NCI-H2107 treated with DMSO at 0.1 percent for 48 hours (cell line): ENCODE measurements around the gene KLHDC8A.

Experiments
- DNase-seq: peaks from one replicate; lab custom pipeline; 2025; ENCODE audit not compliant: unreplicated experiment; lab: John Stamatoyannopoulos, UW

Gene KLHDC8A

GRCh38 chr1:205345761-205346160 lies 11.0 kb downstream of the KLHDC8A start:
- no peak for DNase-seq

DNA sequence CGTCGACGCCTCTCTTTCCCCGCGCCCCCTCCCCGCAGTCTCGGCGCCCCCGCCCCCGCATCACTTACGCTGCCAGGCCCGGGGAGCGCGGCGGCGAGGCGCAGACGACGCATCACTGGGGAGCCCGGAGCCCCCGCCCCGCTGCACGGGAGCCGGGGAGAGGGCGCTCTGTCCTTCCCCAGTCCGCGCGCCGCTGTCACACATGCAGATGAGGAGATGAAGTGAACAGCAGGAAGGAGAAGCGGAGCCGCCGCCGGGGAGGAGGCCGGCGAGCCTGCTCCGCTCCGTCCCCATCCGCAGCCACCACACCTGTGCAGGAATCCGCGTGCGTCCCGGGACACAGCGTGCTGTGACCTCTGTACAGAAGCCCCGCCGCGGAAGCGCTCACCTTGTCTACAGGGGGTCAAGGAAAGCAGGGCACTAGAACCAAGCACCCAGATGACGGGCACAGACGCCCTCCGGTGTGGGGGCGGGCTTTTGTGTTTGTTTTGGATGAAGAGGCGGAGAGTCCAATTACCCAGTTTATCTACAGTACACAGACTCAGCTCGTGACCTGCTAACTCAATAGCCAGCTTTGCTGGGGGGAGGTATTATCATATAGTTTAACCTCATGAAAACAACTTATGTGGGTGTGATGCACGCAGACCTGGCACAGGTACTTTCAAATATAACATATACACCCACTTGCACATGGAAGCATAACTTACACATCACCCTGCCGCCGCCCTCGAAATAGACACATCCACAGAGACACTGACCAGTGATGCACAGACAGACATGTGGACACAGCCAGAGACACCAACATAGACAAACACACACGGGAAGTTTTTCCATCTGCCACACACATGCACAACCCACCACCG lies 12.4 kb downstream of the KLHDC8A start:
- DNase-seq, result peak; percentile 54

DNA sequence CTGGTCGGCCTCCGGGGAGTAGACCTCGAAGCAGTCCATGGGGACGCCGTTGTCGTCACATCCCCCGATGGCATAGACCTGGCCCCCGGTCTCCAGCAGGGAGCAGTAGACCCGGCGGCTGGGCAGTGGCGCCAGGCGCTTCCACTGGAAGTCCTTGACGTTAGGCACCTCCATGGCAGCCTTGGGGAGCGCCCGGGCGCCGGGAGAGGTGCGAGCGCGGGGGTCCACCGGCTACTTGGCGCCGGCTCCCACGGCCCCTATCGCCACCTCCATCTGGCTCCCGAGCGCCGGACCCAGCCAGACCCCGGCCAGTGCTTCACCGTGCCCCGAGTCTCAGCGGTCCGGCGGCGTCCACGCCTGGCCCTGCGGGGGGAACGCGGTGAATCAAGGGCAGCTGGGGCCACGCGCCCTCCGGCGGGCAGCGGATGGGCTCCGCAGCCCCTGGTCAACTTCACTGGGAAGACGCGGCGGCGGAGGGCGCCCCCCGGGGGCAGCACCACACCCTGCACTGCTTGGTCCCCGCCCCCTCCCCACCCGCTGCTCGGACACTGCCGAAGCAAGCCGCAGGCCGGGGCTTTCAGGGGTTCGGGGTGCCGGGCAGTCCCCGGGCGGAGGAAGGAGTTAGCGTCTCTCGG lies 13.2 kb downstream of the KLHDC8A start:
- DNase-seq, result no peak

GRCh38 chr1:205342986-205343385 lies 13.7 kb downstream of the KLHDC8A start:
- no peak for DNase-seq

- no peak for DNase-seq
Measured at GRCh38 chr1:205340676-205341075, 16.0 kb downstream of the KLHDC8A start.

GRCh38 chr1:205339717-205340116 lies 17.0 kb downstream of the KLHDC8A start:
- no peak for DNase-seq

GRCh38 chr1:205339197-205339702 lies 17.5 kb downstream of the KLHDC8A start:
- no peak for DNase-seq

- DNase-seq, result no peak
Measured at GRCh38 chr1:205338011-205338410, 18.7 kb downstream of the KLHDC8A start.

DNA sequence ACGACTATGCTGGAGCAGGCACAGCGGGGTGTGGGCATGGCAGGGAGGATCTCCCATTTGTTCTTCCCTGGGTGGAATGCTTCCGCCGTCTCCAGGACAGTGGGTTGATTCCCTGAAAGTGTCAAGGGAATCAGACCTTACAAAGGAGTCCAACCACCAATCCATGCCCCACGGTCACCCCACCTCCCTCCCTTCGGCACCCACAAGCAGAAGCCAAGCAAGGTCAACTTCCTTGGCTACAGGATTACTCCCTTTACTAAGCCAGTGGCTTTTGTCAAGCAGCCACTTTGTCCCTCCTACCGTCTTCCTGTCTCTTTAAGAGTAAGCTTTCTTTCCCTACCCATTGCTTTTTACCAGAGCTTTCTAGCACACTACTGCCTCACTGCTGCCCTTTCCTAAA lies 19.2 kb downstream of the KLHDC8A start:
- no peak for DNase-seq

- peak; percentile 83 for DNase-seq
Measured at GRCh38 chr1:205335692-205336091, 21.0 kb downstream of the KLHDC8A start.

GRCh38 chr1:205332015-205332791 lies 24.5 kb downstream of the KLHDC8A start:
- no peak for DNase-seq

GRCh38 chr1:205330150-205330549 lies 26.6 kb downstream of the KLHDC8A start:
- DNase-seq, result no peak

- DNase-seq, result no peak
Measured at GRCh38 chr1:205329719-205330118, 27.0 kb downstream of the KLHDC8A start.

DNA sequence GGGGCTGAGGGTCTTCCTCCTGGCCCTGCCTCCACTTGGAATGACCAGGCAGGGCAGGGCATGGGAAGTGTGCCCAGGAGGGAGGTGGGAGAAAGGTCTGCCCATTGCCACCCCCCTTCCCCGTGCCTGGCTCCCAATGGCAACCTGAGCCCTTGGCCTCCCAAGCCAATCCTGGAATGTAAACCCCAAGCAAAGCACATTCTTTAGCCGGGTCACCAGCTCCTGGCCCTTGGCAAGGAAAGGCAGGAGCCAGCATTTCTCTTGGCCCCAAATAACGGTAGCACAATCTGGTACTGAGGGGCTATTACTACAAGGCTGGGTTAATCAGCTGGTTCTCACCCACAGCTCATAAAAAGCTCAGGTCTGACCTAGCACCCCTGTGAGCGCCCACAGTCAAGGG lies 28.2 kb downstream of the KLHDC8A start:
- DNase-seq, result no peak

- no peak for DNase-seq
Measured at GRCh38 chr1:205326812-205327466, 29.8 kb downstream of the KLHDC8A start.

- DNase-seq, result peak; percentile 91
Measured at GRCh38 chr1:205325334-205325884, 31.3 kb downstream of the KLHDC8A start.

DNA sequence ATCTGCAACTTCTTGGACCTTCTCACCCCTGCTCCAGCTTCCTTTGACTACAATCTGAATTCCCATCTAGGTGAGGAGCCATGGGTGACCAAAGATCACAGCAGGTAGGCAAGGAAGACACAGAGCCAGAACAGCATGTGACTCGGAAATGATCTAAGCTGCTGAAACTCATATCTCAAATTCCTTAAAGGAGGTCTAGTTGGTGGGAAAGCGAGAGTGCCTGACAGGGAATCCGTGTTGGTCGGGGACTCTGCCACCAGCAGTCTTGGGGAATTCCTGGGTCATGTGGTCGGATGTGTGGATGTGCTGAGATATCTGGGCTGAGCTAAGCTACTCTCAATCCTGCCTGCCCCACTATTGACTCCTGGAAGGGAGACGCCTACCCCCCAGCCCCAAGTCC lies 31.9 kb downstream of the KLHDC8A start:
- DNase-seq, result no peak

- no peak for DNase-seq
Measured at GRCh38 chr1:205323794-205324193, 32.9 kb downstream of the KLHDC8A start.

DNA sequence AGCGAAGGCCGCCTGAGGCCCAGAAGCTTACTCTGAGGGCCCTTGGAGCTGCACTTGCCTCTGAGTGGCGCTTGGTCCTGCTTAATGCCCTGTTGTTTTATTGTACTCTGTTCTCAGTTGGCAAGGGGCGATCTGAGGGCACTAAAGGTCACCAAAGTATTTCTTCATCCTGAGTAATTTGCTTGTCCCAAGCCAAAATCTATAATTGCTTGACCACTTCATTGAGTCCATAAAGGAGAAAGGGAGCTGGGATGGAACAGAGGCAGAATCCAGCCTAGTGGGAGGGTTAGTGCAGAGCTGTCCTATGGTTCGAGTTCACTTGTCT lies 34.8 kb downstream of the KLHDC8A start:
- no peak for DNase-seq

GRCh38 chr1:205321162-205321958 lies 35.4 kb downstream of the KLHDC8A start, which contains the start of gene NUAK2:
Gene NUAK2, minus strand, starts transcription at chr1:205321745. Its CDS starts 117 bp downstream, at chr1:205321628.
- peak; percentile 87 for DNase-seq
